GM10266 (cell line): ENCODE results near the gene COPS6.
"Not testable (repeated sequence)": the region's sequence is repeated elsewhere in the genome, so short reads cannot be mapped to it uniquely, and the experiment has no call there.

Experiments used
- DNase-seq: peaks from one replicate; pipeline ENCODE4 v3.0.0; 2012; ENCODE audit errors: extremely low spot score
- TF ChIP-seq, protein P1 (sequence below): IDR thresholded peaks from 2 replicates; pipeline ENCODE4 v1.5.1; 2012; ENCODE audit warnings: mild to moderate bottlenecking, low read depth; ENCODE audit not compliant: control insufficient read depth, insufficient read depth; ENCODE audit errors: missing control alignments

Gene COPS6

DNA sequence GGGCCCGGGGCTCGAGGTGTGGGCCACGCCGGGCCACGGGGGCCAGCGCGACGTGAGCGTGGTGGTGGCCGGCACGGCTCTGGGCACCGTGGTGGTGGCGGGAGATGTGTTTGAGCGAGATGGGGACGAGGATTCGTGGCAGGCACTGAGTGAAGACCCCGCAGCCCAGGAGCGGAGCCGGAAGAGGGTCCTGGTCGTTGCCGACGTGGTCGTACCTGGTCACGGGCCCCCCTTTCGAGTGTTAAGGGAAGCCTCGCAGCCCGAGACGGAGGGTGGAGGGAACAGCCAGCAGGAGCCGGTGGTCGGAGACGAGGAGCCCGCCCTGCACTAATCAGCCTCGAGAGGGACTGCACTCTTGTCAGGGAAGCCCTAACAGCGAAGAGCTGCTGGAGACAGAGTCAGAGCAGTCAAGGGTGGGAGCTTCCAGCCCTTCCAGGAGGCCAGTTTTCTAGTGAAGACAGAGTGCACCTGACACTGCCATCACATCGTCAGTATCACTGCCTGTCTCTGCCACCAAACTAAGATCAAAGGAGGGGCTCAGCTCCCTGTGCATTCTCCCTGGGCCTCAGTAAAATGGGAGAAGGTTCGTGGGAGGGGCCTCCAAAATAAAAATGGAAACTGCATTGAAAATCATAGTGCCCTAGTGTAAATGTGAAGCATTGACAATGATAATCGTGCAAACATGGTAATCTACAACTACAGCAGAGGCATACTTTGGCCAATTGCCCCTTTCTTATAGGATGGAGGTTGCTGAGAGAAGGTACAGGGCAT lies 39.3 kb downstream of the COPS6 start:
- peak; percentile 40 for DNase-seq
- TF ChIP-seq, protein P1, sequence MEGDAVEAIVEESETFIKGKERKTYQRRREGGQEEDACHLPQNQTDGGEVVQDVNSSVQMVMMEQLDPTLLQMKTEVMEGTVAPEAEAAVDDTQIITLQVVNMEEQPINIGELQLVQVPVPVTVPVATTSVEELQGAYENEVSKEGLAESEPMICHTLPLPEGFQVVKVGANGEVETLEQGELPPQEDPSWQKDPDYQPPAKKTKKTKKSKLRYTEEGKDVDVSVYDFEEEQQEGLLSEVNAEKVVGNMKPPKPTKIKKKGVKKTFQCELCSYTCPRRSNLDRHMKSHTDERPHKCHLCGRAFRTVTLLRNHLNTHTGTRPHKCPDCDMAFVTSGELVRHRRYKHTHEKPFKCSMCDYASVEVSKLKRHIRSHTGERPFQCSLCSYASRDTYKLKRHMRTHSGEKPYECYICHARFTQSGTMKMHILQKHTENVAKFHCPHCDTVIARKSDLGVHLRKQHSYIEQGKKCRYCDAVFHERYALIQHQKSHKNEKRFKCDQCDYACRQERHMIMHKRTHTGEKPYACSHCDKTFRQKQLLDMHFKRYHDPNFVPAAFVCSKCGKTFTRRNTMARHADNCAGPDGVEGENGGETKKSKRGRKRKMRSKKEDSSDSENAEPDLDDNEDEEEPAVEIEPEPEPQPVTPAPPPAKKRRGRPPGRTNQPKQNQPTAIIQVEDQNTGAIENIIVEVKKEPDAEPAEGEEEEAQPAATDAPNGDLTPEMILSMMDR, result no peak

DNA sequence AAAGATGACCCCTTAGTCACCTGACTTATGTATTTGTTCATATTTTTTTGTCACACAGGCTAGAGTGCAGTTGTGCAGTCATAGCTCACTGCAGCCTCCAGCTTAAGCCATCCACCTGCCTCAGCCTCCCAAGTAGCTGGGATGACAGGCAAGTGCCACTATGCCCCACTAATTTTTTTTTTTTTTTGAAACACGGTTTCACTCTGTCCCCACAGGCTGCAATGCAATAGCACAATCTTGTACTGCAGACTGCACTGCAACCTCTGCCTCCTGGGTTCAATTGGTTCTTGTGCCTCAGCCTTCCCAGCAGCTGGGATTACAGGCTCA lies 39.8 kb downstream of the COPS6 start:
- no peak for DNase-seq
- TF ChIP-seq, protein P1, result no peak

DNA sequence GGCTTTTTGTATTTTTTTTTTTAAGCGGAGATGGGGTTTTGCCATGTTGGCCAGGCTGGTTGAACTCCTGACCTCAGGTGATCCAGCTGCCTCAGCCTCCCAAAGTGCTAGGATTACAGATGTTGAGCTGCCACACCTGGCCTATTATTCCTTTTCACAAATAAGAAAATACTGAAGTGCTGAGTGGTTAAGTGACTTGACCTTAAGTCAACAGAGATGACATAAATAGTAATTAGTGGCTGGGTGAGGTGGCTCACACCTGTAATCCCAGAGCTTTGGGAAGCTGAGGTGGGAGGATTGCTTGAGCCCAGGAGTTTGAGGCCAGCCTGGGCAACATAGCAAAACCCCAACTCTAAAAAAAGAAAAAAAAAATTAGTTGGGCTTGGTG lies 41.4 kb downstream of the COPS6 start:
- not testable (repeated sequence) for DNase-seq

DNA sequence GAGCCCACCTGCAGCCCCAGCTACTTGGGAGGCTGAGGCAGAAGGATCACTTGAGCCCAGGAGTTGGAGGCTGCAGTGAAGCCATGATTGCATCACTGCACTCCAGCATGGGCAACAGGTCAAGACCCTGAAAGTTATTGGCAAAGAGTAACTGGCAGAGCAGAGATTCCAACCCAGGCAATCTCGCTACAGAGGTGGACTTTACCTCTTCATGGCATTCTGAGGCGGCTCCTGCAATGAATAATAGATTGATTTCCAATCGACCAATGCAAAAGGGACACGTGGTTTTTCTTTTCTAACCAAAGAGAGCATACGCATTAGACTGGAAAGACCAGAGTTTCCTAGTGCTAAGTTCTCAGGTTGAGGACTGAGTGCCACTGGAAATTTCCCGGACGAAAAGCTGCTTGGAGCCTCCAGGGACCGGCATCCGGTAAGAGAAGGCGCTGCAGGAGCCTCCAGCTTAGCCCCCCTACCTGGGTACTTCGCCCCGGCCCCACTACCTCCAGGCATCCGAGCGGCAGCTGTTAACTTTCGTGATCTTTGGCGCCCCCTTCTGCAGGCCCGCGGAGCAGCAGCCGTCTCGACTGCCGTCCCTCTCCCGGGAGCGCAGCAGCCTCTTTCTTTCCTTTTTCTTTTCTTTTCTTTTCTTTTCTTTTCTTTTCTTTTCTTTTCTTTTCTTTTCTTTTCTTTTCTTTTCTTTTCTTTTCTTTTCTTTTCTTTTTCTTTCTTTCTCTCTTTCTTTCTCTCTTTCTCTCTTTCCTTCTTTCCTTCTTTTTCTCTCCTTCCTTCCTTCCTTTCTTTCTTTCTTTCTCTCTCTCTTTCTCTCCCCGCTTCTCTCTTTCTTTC lies 42.1 kb downstream of the COPS6 start:
- DNase-seq, result peak; percentile 79
- TF ChIP-seq, protein P1, result peak; percentile 95

DNA sequence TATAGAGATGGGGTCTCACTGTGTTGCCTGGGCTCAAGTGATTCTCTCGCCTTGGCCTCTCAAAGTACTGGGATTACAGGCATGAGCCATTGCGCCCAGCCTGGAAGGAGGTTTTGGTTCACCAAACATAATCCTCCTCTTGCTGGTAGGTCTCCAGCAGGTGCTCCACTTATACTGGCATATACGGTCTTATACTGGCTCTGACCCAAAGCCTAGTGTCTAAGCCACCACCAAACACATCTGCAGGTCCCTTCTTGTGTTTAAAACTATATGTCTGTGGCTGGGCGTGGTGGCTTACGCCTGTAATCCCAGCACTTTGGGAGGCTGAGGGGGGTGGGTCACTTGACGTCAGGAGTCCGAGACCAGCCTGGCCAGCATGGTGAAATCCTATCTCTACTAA lies 43.4 kb downstream of the COPS6 start:
- DNase-seq, result no peak
- TF ChIP-seq, protein P1, result no peak

DNA sequence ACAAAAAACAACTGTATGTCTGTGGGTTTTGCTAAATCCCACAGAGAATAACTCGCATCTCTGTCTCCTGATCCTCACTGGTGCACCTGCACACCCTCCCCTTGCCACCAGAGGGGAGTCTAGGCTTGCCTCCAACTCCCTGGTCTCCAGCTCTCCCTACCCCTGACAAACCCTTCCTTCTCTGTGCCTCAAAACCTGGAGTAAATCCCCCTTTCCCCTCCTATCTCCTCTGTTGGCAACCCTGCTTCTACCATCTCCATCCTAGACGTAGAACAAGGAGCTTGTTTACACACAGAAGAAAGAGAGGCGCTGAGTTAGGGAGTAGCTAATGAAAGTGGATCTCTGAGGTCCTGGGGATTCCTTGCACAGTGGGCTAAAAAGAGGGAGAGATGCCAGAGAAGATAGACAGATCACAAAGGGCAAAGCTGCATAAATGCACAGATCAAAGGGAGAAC lies 44.0 kb downstream of the COPS6 start:
- TF ChIP-seq, protein P1, result peak; percentile 94
- DNase-seq, result peak; percentile 77

DNA sequence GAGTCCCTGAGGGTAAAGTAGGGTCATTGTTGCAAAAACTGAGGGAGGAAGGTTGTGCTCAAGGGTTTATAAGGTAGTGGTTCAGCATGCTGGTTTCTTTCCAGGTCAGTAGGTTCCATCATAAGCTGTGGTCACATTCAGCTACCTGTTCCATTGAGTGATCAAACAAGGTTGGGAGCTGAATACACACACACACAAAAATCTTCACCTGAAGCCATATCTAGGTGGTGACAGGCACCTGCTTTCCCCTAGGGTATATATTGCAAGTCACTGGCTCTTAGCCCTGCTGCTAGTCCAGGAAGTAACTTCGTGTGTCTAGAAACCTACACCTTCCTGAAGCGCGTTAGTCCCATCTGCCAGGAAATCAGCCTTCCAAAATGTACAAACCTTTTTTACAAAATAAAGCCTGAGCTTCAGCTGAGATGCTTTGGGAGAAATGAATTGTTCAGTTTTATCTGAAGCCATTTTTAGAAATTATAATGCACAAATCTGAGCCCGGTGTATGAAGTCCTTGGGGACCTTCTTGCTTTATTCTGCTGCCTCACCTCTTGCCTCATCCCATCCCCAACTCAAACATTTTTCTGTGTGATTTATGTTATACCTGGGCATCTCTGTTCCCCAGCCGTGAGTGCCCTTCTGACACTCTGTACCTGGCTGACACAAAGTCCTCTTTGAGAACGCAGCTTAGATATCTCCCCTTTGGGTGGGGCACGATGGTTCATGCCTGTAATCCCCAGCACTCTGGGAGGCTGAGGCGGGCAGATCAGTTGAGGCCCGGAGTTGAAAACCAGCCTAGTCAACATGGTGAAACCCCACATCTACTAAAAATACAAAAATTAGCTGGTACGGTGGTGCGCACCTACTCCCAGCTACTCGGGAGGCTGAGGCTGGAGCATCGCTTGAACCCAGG lies 49.3 kb downstream of the COPS6 start:
- peak; percentile 9 for DNase-seq
- TF ChIP-seq, protein P1, result no peak
